GM12878 (cell line): ENCODE results near the gene PPP4R4. TPM values are rescaled to one million over a fixed set of nuclear protein-coding genes. Genes with fewer than 3 reads are reported as not detected.

ENCODE experiments used
- BHLHE40 ChIP-seq, 2 experiments: fragments of 450-650 bp in 1 of 2; IDR thresholded peaks; 2 replicates each; pipeline ENCODE4 v1.6.1; 2011 to 2017; ENCODE audit warnings: low read depth in 2 of 2, borderline replicate concordance in 1 of 2, improper control_type of control experiment in 1 of 2, low read length in 1 of 2, mild to moderate bottlenecking in 1 of 2
- CBFB ChIP-seq: IDR thresholded peaks from 2 replicates; pipeline ENCODE4 v1.6.1; 2016; ENCODE audit warnings: antibody characterized with exemption, low read depth
- CEBPB ChIP-seq, 2 experiments: fragments of 150-350 bp in 1 of 2; IDR thresholded peaks; 2 replicates each; pipeline ENCODE4 v1.6.1; 2012 to 2014; ENCODE audit warnings: low read depth in 2 of 2, low read length in 2 of 2, borderline replicate concordance in 1 of 2, inconsistent platforms in 1 of 2
- CHD4 ChIP-seq: fragments of 200-600 bp; sonication (generic); IDR thresholded peaks from 2 replicates; pipeline ENCODE4 v1.6.1; 2016; ENCODE audit warnings: mild to moderate bottlenecking
- CREM ChIP-seq: IDR thresholded peaks from 2 replicates; pipeline ENCODE4 v1.6.1; 2014; ENCODE audit warnings: antibody characterized with exemption, low read depth
- HDGF ChIP-seq: fragments of 450-650 bp; IDR thresholded peaks from 2 replicates; pipeline ENCODE4 v1.6.1; 2016; ENCODE audit warnings: antibody characterized with exemption
- IKZF1 ChIP-seq: fragments of 450-650 bp; conservative IDR thresholded peaks from 2 replicates; pipeline ENCODE4 v1.6.1; 2017; ENCODE audit warnings: antibody characterized with exemption, mild to moderate bottlenecking
- LARP7 ChIP-seq: fragments of 450-650 bp; IDR thresholded peaks from 2 replicates; pipeline ENCODE4 v1.6.1; 2017; ENCODE audit warnings: mild to moderate bottlenecking
- NR2F1 ChIP-seq: fragments of 450-650 bp; conservative IDR thresholded peaks from 2 replicates; pipeline ENCODE4 v1.6.1; 2017; ENCODE audit warnings: mild to moderate bottlenecking
- PAX5 ChIP-seq: IDR thresholded peaks from 2 replicates; pipeline ENCODE4 v1.6.1; 2011; ENCODE audit warnings: low read depth, low read length, borderline replicate concordance
- RAD21 ChIP-seq: IDR thresholded peaks from 2 replicates; pipeline ENCODE4 v1.6.1; 2011; ENCODE audit warnings: mild to moderate bottlenecking, low read depth, low read length, moderate library complexity; ENCODE audit not compliant: insufficient read depth
- RB1 ChIP-seq: fragments of 450-650 bp; formaldehyde crosslinking; IDR thresholded peaks from 2 replicates; pipeline ENCODE4 v1.6.1; 2017; ENCODE audit warnings: mild to moderate bottlenecking, borderline replicate concordance
- RFX5 ChIP-seq: IDR thresholded peaks from 2 replicates; pipeline ENCODE4 v1.6.1; 2011; ENCODE audit warnings: low read depth, low read length, improper control_type of control experiment
- WRNIP1 ChIP-seq: IDR thresholded peaks from 2 replicates; pipeline ENCODE4 v1.6.1; 2011; ENCODE audit warnings: low read depth, low read length, improper control_type of control experiment, borderline replicate concordance
- ZNF384 ChIP-seq: IDR thresholded peaks from 2 replicates; pipeline ENCODE4 v1.6.1; 2012; ENCODE audit warnings: low read depth, mild to moderate bottlenecking, low read length, improper control_type of control experiment, borderline replicate concordance
- polyA plus RNA-seq, 11 experiments: library from polyadenylated mRNA; depleted of rRNA in 4 of 11; unstranded in 6 of 11; stranded (reverse) in 5 of 11; fragments of >200 nt; fragmentation: Nextera tagmentation in 4 of 11; fragmentation: Illumina TruSeq in 1 of 11; extraction: Ambion mirVana in 4 of 11; extraction: Trizol in 1 of 11; gene quantifications; 1 replicate in 1 of 11; 2 replicates in 10 of 11; pipeline versions ENCODE4 v1.2.1 to v1.2.3, GENCODE V29; 2011 to 2016; ENCODE audit warnings: inconsistent platforms in 2 of 11, missing spikeins in 2 of 11, low read depth in 1 of 11
- total RNA-seq, 4 experiments: library from RNA; depleted of rRNA in 3 of 4; stranded (reverse); fragments of >200 nt in 3 of 4; fragmentation: Illumina TruSeq in 1 of 4; extraction: Trizol in 1 of 4; gene quantifications; 2 replicates each; pipeline versions ENCODE4 v1.2.1 to v1.2.3, GENCODE V29; 2013 to 2021
- TF ChIP-seq, protein P1 (sequence below), 3 experiments: IDR thresholded peaks in 2 of 3; conservative IDR thresholded peaks in 1 of 3; 2 replicates each; pipeline ENCODE4 v1.5.1; 2011; ENCODE audit warnings: low read depth in 3 of 3, low read length in 3 of 3, mild to moderate bottlenecking in 3 of 3, control low read depth in 2 of 3, moderate library complexity in 2 of 3, inconsistent platforms in 1 of 3, mixed read lengths in 1 of 3; ENCODE audit not compliant: control insufficient read depth in 2 of 3, insufficient read depth in 1 of 3; ENCODE audit errors: extremely low read depth in 1 of 3
- TF ChIP-seq, protein P2 (sequence below): fragments of 150-350 bp; IDR thresholded peaks from 2 replicates; pipeline ENCODE4 v1.6.1; 2016; ENCODE audit warnings: low read depth, low read length

Gene PPP4R4
- total and polyA plus RNA-seq, 10 of the 15 experiments (the other 5 are each of a cell fraction or from before 2014, with no cell fraction given), result 0.01 to 0.13 (median 0.08) TPM; not detected in 4

DNA sequence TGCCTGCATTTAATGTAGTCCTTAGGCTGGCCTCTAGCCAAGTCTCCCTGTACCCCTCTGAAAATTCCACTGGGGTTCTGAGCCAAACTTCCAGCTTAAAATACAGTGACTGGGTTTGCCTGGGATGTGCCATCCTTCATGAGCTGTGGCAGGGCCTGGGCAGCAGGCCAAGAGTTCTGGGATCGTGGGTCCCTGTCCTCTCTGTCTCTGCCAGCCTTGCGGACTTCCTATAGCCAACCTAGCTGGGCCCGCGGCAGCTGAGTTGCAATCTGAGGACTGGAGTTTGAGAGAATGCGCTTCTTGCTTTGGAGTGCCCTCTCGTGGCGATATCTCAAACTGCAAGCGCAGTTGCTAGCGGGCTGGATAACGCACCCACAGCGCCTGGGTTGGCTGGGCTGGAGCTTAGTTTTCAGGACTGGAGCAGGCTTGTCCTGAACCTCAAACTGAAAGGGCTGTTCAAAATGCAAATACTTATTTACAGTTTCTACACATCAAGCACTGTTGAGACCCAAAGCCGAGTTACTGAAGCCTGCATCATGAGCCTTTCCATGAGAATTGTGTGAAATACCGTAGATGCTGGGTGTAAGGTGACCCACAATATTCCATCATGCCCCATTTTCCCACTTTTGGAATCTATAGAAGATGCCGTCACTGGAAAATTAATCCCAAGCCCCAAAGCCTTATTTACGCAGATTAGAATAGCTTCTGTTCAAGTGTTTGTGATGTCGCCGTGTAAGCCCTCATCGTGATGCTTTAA, 37.4 kb upstream of the PPP4R4 start (continued):
- TF ChIP-seq CBFB (no peak), CEBPB (IDR thresholded peaks at IDR 0.05; ENCODE audit: borderline replicate concordance in 1 of 2, low read depth in 2 of 2, low read length in 2 of 2) (no peak), WRNIP1 (0 out of 2 replicates have a peak, but pooled peaks have one; percentile 80), ZNF384 (no peak), PAX5 (no peak), CREM (no peak), HDGF (0 out of 2 replicates have a peak, but pooled peaks have one; percentile 35), IKZF1 (no peak), LARP7 (0 out of 2 replicates have a peak, but pooled peaks have one; percentile 34), RFX5 (0 out of 2 replicates have a peak, but pooled peaks have one; percentile 19), NR2F1 (no peak), BHLHE40 (IDR thresholded peaks at IDR 0.05; ENCODE audit: borderline replicate concordance in 1 of 2, low read depth in 2 of 2, low read length in 1 of 2) (peak; percentile 13 to 44; a peak in 1 of 4 replicates), RB1 (0 out of 2 replicates have a peak, but pooled peaks have one; percentile 46), CHD4 (no peak), RAD21 (peak; percentile 96)
- TF ChIP-seq, protein P1, sequence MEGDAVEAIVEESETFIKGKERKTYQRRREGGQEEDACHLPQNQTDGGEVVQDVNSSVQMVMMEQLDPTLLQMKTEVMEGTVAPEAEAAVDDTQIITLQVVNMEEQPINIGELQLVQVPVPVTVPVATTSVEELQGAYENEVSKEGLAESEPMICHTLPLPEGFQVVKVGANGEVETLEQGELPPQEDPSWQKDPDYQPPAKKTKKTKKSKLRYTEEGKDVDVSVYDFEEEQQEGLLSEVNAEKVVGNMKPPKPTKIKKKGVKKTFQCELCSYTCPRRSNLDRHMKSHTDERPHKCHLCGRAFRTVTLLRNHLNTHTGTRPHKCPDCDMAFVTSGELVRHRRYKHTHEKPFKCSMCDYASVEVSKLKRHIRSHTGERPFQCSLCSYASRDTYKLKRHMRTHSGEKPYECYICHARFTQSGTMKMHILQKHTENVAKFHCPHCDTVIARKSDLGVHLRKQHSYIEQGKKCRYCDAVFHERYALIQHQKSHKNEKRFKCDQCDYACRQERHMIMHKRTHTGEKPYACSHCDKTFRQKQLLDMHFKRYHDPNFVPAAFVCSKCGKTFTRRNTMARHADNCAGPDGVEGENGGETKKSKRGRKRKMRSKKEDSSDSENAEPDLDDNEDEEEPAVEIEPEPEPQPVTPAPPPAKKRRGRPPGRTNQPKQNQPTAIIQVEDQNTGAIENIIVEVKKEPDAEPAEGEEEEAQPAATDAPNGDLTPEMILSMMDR (IDR thresholded peaks at IDR 0.05 in 2 of 3, conservative IDR thresholded peaks at IDR 0.05 in 1 of 3; ENCODE audit: control insufficient read depth in 2 of 3, extremely low read depth in 1 of 3, insufficient read depth in 1 of 3, low read depth in 3 of 3, low read length in 3 of 3), result peak; percentile 96 to 99 (median 98)
- TF ChIP-seq, protein P2, sequence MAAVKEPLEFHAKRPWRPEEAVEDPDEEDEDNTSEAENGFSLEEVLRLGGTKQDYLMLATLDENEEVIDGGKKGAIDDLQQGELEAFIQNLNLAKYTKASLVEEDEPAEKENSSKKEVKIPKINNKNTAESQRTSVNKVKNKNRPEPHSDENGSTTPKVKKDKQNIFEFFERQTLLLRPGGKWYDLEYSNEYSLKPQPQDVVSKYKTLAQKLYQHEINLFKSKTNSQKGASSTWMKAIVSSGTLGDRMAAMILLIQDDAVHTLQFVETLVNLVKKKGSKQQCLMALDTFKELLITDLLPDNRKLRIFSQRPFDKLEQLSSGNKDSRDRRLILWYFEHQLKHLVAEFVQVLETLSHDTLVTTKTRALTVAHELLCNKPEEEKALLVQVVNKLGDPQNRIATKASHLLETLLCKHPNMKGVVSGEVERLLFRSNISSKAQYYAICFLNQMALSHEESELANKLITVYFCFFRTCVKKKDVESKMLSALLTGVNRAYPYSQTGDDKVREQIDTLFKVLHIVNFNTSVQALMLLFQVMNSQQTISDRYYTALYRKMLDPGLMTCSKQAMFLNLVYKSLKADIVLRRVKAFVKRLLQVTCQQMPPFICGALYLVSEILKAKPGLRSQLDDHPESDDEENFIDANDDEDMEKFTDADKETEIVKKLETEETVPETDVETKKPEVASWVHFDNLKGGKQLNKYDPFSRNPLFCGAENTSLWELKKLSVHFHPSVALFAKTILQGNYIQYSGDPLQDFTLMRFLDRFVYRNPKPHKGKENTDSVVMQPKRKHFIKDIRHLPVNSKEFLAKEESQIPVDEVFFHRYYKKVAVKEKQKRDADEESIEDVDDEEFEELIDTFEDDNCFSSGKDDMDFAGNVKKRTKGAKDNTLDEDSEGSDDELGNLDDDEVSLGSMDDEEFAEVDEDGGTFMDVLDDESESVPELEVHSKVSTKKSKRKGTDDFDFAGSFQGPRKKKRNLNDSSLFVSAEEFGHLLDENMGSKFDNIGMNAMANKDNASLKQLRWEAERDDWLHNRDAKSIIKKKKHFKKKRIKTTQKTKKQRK, result no peak
